HG03469 (cell line): ENCODE measurements around the gene FAN1.
"Not testable (repeated sequence)": the region's sequence is repeated elsewhere in the genome, so short reads cannot be mapped to it uniquely, and the experiment has no call there.

Experiments
- ATAC-seq: cut with Tn5 transposase; IDR thresholded peaks from one replicate; pipeline ENCODE4 v1.9.1; 2021; ENCODE audit warnings: mild to moderate bottlenecking, moderate library complexity, moderate number of reproducible peaks; ENCODE audit not compliant: unreplicated experiment

Gene FAN1

GRCh38 chr15:30903497-30904187 lies at the start of gene FAN1:
Gene FAN1 (plus strand): TSS chr15:30903915. CDS start chr15:30904664, 749 bp downstream.
- ATAC-seq = peak; percentile 84

- no peak for ATAC-seq
These were observed 44.4 kb upstream of the FAN1 start for GRCh38 chr15:30859091-30859874.

DNA sequence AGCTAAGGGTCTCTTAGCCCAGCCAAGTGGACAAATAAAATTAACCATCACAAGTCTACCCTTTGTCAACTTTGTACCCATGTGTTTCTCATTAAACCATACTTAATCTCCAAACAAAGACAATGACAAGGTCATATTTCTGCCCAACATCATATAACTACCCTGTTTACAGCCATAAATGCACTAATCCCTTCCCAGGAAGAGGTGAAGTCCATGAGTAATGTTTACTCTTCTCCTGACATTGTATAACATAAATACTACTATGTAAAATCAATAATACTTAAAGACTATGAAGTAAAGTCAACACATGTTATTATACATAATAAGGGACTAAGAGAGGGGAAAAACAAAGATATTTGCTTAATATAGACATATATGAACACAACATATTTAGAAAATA lies 38.5 kb upstream of the FAN1 start:
- ATAC-seq = no peak

DNA sequence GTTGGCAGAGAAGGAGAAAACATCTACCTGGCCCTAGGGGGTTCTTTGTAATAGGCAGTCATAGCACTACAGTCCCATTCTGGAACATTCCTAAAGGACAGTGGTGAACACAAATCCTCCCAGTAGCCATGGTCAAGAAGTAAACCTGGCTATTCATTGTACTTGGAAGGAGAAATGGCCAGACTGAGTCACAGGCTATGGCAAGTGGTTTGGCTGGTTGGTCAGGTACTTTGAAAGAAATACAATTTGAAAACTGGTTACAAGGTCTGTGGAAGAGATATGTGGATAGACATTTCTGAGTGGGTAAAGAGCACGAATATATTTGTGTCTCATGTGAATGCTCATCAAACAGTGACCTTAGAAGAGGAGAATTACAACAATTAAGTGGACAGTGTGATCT lies 33.0 kb upstream of the FAN1 start:
- no peak for ATAC-seq

DNA sequence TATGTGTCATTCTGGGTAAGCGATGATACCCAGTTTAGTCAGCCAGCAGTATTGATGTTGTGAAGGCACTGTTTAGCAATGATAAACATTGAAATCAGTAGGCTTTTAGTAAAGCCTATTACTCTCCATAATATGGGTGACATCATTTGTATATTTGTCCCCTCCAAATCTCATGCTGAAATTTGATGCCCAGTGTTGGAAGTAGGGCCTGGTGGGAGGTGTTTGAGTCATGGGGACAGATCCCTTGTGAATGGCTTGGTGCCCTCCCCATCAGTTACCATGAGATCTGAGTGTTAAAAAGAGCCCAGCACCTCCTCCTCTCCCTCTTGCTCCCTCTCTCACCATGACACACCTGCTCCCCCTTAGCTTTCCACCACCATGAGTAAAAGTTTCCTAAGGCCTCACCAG lies 31.4 kb upstream of the FAN1 start:
- ATAC-seq = no peak

DNA sequence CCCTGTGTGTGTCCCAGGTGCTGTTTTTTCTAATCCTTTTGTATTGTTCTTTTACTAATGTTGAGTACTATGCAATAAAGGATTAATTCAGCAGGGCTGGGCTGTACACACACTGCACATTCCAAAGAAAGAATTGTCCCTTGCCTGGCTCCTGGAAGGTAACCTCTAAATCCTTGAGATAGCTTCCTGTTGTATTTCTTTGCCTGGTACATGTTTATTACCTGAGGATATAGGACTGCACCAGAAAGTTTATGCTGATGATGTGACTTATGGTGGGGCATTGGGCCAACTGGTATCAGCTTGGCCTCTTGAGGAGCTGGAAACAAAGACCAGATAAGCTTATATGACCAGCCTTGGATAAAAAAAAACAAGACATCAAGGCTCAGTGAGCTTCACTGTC lies 26.6 kb upstream of the FAN1 start:
- ATAC-seq = no peak

- ATAC-seq = no peak
These were observed 25.2 kb upstream of the FAN1 start for GRCh38 chr15:30878515-30878914.

GRCh38 chr15:30882849-30883433 lies 20.8 kb upstream of the FAN1 start:
- ATAC-seq = no peak

GRCh38 chr15:30883666-30884065 lies 20.0 kb upstream of the FAN1 start:
- ATAC-seq = not testable (repeated sequence)

- no peak for ATAC-seq
These were observed 17.9 kb upstream of the FAN1 start for GRCh38 chr15:30885814-30886213.

GRCh38 chr15:30889196-30889595 lies 14.5 kb upstream of the FAN1 start:
- no peak for ATAC-seq

DNA sequence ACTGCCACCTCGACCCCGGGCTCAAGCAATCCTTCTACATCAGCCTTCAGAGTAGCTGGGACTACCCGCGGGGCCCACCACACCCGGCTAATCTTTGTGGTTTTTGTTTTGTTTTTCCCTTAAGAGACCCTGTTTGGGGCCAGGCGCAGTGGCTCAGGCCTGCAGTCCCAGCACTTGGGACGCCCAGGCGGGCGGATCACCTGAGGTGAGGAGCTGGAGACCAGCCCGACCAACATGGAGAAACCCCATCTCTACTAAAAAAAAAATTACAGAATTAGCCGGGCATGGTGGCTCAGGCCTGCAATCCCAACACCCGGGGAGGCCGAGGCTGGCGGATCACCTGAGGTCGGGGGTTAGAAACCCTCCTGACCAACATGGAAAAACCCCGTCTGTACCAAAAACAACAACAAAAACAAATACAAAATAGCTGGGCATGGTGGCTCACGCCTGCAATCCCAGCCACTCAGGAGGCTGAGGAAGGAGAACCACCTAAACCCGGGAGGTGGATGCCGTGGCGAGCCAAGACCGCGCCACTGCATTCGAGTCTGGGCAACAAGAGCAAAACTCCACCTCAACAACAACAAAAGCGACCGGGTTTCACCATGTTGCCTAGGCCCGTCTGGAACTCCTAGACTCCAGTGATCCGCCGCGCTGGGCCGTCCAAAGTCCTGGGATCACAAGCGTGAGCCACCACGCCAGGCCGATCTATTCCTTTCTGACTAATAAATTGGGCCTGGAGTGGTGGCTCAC lies 8.1 kb upstream of the FAN1 start:
- ATAC-seq = no peak

DNA sequence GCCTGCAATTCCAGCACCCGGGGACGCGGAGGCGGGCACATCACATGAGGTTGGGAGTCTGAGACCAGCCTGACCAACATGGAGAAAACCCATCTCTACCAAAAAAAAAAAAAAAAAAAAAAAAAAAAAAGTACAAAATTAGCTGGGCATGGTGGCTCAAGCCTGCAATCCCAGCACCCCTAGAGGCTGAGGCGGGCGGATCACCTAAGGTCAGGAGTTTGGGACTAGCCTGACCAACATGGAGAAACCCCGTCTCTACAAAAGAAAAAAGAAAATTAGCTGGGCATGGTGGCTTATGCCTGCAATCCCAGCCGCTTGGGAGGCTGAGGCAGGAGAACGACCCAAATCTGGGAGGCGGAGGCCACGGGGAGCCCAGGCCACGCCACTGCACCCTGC lies 7.5 kb upstream of the FAN1 start:
- ATAC-seq = no peak

GRCh38 chr15:30901889-30902288 lies 1.8 kb upstream of the FAN1 start:
- no peak for ATAC-seq

GRCh38 chr15:30904812-30905211 lies 1.1 kb downstream of the FAN1 start:
- ATAC-seq = no peak

- no peak for ATAC-seq
These were observed 2.1 kb downstream of the FAN1 start for GRCh38 chr15:30905821-30906220.

DNA sequence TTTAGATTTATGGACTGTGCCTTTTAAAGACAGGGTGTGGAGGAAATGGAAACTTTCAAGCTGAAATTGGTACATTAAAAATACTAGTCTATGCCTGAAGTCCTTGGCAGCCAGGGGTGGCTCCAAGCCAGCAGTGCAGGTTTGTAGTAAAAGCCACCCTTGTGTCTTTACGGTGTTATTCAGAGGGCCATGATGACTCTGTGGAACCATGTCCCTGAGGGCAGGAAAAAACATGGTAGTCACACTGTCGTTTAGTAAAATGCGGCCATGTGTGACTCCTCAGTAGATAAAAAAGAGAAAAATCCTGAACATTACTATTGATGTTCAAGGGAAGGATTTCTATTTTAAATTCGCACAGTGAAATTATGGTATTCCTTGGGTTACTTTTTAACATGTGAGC lies 2.7 kb downstream of the FAN1 start:
- ATAC-seq = no peak

GRCh38 chr15:30913761-30914160 lies 10.0 kb downstream of the FAN1 start:
- ATAC-seq = no peak

- ATAC-seq = no peak
These were observed 13.3 kb downstream of the FAN1 start for GRCh38 chr15:30917013-30917412.

DNA sequence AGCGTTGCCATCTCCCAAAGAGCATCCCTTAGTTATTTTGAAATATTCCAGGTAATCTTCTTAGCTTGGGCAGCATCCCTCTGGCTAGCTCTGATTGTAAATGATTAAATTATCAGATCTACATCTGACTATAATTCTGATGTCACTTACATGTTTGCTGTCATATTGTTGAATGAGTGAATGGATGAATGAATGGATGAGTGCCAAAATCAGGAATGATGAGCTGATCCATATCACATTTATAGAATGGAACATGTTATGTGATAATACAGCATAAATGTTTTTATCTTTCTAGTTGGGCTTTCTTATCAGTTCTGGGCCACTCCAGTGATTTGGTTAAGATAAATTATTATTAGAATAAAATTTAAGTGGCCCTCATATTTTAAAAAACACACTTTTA lies 14.0 kb downstream of the FAN1 start:
- no peak for ATAC-seq

GRCh38 chr15:30918366-30918765 lies 14.7 kb downstream of the FAN1 start:
- ATAC-seq = no peak
